Choroid plexus epithelial cell (primary cell): ENCODE results near the gene TEX13A.

ENCODE experiments used
- DNase-seq: peaks from one replicate; pipeline ENCODE4 v3.0.0-alpha.2; 2010; ENCODE audit warnings: low read depth
- H3K4me3 ChIP-seq: 2 replicates; pipeline ENCODE4 v1.5.1; 2011; ENCODE audit warnings: low read depth, mild to moderate bottlenecking, control low read depth, low read length, moderate library complexity
- CTCF ChIP-seq: conservative IDR thresholded peaks from 2 replicates; pipeline ENCODE4 v1.5.1; 2011; ENCODE audit warnings: low read depth, mild to moderate bottlenecking, control low read depth, inconsistent platforms, low read length, moderate library complexity

Gene TEX13A

GRCh38 chrX:105219454-105220401, 766 bp downstream of the TEX13A start:
- H3K4me3 ChIP-seq = no peak overlapping the region
- no peak for DNase-seq
- no peak for TF ChIP-seq CTCF

GRCh38 chrX:105211066-105211575, 9.4 kb downstream of the TEX13A start:
- no peak overlapping the region for H3K4me3 ChIP-seq
- no peak for DNase-seq
- no peak for TF ChIP-seq CTCF

- no peak overlapping the region for H3K4me3 ChIP-seq
- no peak for DNase-seq
- TF ChIP-seq CTCF = peak; percentile 15
Measured at GRCh38 chrX:105210258-105210657, 10.2 kb downstream of the TEX13A start.

GRCh38 chrX:105209406-105209805, 11.1 kb downstream of the TEX13A start:
- TF ChIP-seq CTCF = no peak
- DNase-seq = no peak
- no peak overlapping the region for H3K4me3 ChIP-seq

- peak; percentile 48 for DNase-seq
- TF ChIP-seq CTCF = peak; percentile 70
Measured at GRCh38 chrX:105191878-105192277, 28.6 kb downstream of the TEX13A start.

GRCh38 chrX:105190252-105190853, 30.1 kb downstream of the TEX13A start:
- peak; percentile 46 for DNase-seq
- H3K4me3 ChIP-seq = no peak overlapping the region
- TF ChIP-seq CTCF = peak; percentile 64

More at GRCh38 chrX:105191878-105192277, 28.6 kb downstream of the TEX13A start:
- H3K4me3 ChIP-seq = no peak overlapping the region

- TF ChIP-seq CTCF = no peak
- no peak overlapping the region for H3K4me3 ChIP-seq
- no peak for DNase-seq
Measured at GRCh38 chrX:105189093-105189492, 31.4 kb downstream of the TEX13A start.
